A549 (cell line): ENCODE measurements around the gene CXorf66. TPM values are rescaled to one million over a fixed set of nuclear protein-coding genes. Genes with fewer than 3 reads are reported as not detected.

ENCODE experiments used
- ATAC-seq, 2 experiments: fragments of 200-7000 bp in 1 of 2; fragments of >200 bp in 1 of 2; cut with Nextera tagmentation in 1 of 2; cut with Tn5 transposase in 1 of 2; 3 replicates each; pipeline versions ENCODE4 v1.8.0 to v1.9.1; 2018 to 2020; ENCODE audit warnings: mild to moderate bottlenecking in 1 of 2, moderate library complexity in 1 of 2
- CTCF ChIA-PET: fragments of 300-600 bp; sonication (Branson Sonifier 250); formaldehyde crosslinking; extraction: SDS; loops from one replicate; lab custom pipeline; 2021; ENCODE audit warnings: antibody characterized with exemption, inconsistent platforms; lab: Yijun Ruan, JAX
- POLR2A ChIA-PET: fragments of 350-600 bp; formaldehyde crosslinking; extraction: SDS; loops from one replicate; lab custom pipeline; 2021; ENCODE audit warnings: antibody characterized with exemption, inconsistent platforms; lab: Yijun Ruan, JAX
- DNase-seq, 2 experiments: peaks; one replicate each; pipeline versions ENCODE4 v3.0.0 to v3.0.0-alpha.2; 2011 to 2016; ENCODE audit warnings: low read depth in 1 of 2, low spot score in 1 of 2
- FAIRE-seq: peaks from 2 replicates; lab custom pipeline; 2011; peaks lifted over from hg19 to GRCh38; lab: Jason Lieb, UNC
- H3K27ac ChIP-seq, 2 experiments: fragments of >200 bp; sonication (Bioruptor Twin); formaldehyde crosslinking; 3 replicates each; pipeline ENCODE4 v1.5.1; 2016 to 2017
- H3K4me1 ChIP-seq: fragments of >200 bp; sonication (Bioruptor Twin); formaldehyde crosslinking; 3 replicates; pipeline ENCODE4 v1.6.1; 2016
- H3K4me2 ChIP-seq: fragments of >200 bp; sonication (Bioruptor Twin); formaldehyde crosslinking; 3 replicates; pipeline ENCODE4 v1.6.1; 2016
- H3K4me3 ChIP-seq: fragments of >200 bp; sonication (Bioruptor Twin); formaldehyde crosslinking; 3 replicates; pipeline ENCODE4 v1.5.1; 2016
- H3K9me3 ChIP-seq: fragments of >200 bp; sonication (Bioruptor Twin); formaldehyde crosslinking; 3 replicates; pipeline ENCODE4 v1.6.1; 2016
- ATOH8 ChIP-seq: fragments of 250-450 bp; sonication (Bioruptor Pico); IDR thresholded peaks from 2 replicates; pipeline ENCODE4 v1.5.0; 2020; ENCODE audit warnings: low read depth, mild to moderate bottlenecking, moderate library complexity
- CBX2 ChIP-seq: fragments of 200-600 bp; sonication (generic); IDR thresholded peaks from 2 replicates; pipeline ENCODE4 v1.6.1; 2016; ENCODE audit warnings: low read depth, mild to moderate bottlenecking, borderline replicate concordance
- CEBPB ChIP-seq, 2 experiments: fragments of >200 bp in 1 of 2; sonication (Bioruptor Twin) in 1 of 2; formaldehyde crosslinking in 1 of 2; IDR thresholded peaks; 2 replicates each; pipeline ENCODE4 v1.6.1; 2012 to 2016
- CTCF ChIP-seq: fragments of >200 bp; sonication (Bioruptor Twin); formaldehyde crosslinking; IDR thresholded peaks from 3 replicates; pipeline ENCODE4 v1.5.1; 2016
- E2F6 ChIP-seq: IDR thresholded peaks from 2 replicates; pipeline ENCODE4 v1.6.1; 2012; ENCODE audit warnings: low read depth, borderline replicate concordance
- EHF ChIP-seq: fragments of 250-450 bp; sonication (Bioruptor Pico); IDR thresholded peaks from 2 replicates; pipeline ENCODE4 v1.5.0; 2020; ENCODE audit warnings: mild to moderate bottlenecking
- ELK1 ChIP-seq: fragments of 150-350 bp; IDR thresholded peaks from 2 replicates; pipeline ENCODE4 v1.6.1; 2014; ENCODE audit warnings: low read depth, mild to moderate bottlenecking, low read length
- FOXS1 ChIP-seq: fragments of 250-450 bp; sonication (Bioruptor Pico); IDR thresholded peaks from 2 replicates; pipeline ENCODE4 v1.5.0; 2020; ENCODE audit warnings: mild to moderate bottlenecking, moderate library complexity
- GATA3 ChIP-seq: IDR thresholded peaks from 2 replicates; pipeline ENCODE4 v1.6.1; 2012; ENCODE audit warnings: borderline replicate concordance
- HDAC2 ChIP-seq: fragments of 200-600 bp; sonication (generic); IDR thresholded peaks from 2 replicates; pipeline ENCODE4 v1.6.1; 2016
- HEYL ChIP-seq: fragments of 250-450 bp; sonication (Bioruptor Pico); IDR thresholded peaks from 2 replicates; pipeline ENCODE4 v1.8.0; 2021; ENCODE audit warnings: mild to moderate bottlenecking, moderate library complexity
- HOXA7 ChIP-seq: fragments of 250-450 bp; sonication (Bioruptor Pico); IDR thresholded peaks from 2 replicates; pipeline ENCODE4 v1.5.0; 2020; ENCODE audit warnings: mild to moderate bottlenecking, moderate library complexity
- HOXB13 ChIP-seq: fragments of 250-450 bp; sonication (Bioruptor Pico); IDR thresholded peaks from 2 replicates; pipeline ENCODE4 v1.5.0; 2020; ENCODE audit warnings: low read depth, mild to moderate bottlenecking, moderate library complexity
- HOXB5 ChIP-seq: fragments of 250-450 bp; sonication (Bioruptor Pico); IDR thresholded peaks from 2 replicates; pipeline ENCODE4 v1.5.0; 2020; ENCODE audit warnings: mild to moderate bottlenecking, moderate library complexity
- JUNB ChIP-seq: fragments of >200 bp; sonication (Bioruptor Twin); formaldehyde crosslinking; IDR thresholded peaks from 2 replicates; pipeline ENCODE4 v1.6.1; 2016
- KDM5A ChIP-seq: fragments of 200-600 bp; sonication (generic); IDR thresholded peaks from 2 replicates; pipeline ENCODE4 v1.6.1; 2016; ENCODE audit warnings: antibody characterized with exemption, mild to moderate bottlenecking
- MYC ChIP-seq: IDR thresholded peaks from 2 replicates; pipeline ENCODE4 v1.6.1; 2012; ENCODE audit warnings: mild to moderate bottlenecking, inconsistent platforms, low read length, improper control_type of control experiment, borderline replicate concordance
- NR3C1 ChIP-seq: fragments of >200 bp; sonication (Bioruptor Twin); formaldehyde crosslinking; IDR thresholded peaks from 3 replicates; pipeline ENCODE4 v1.6.1; 2017
- POLR2AphosphoS2 ChIP-seq: conservative IDR thresholded peaks from 2 replicates; pipeline ENCODE4 v1.6.1; 2012; ENCODE audit warnings: low read length, improper control_type of control experiment, inconsistent platforms
- RAD21 ChIP-seq, 2 experiments: fragments of >200 bp in 1 of 2; sonication (Bioruptor Twin) in 1 of 2; formaldehyde crosslinking in 1 of 2; IDR thresholded peaks in 1 of 2; conservative IDR thresholded peaks in 1 of 2; 2 replicates in 1 of 2; 3 replicates in 1 of 2; pipeline ENCODE4 v1.6.1; 2012 to 2018; ENCODE audit warnings: inconsistent platforms in 1 of 2
- RCOR1 ChIP-seq: fragments of 150-350 bp; IDR thresholded peaks from 2 replicates; pipeline ENCODE4 v1.6.1; 2014; ENCODE audit warnings: antibody characterized with exemption, low read length, low read depth
- SMC3 ChIP-seq: fragments of >200 bp; sonication (Bioruptor Twin); formaldehyde crosslinking; IDR thresholded peaks from 3 replicates; pipeline ENCODE4 v1.6.1; 2018; ENCODE audit warnings: inconsistent platforms
- SREBF2 ChIP-seq: fragments of 450-650 bp; IDR thresholded peaks from 2 replicates; pipeline ENCODE4 v1.6.1; 2014; ENCODE audit warnings: mild to moderate bottlenecking, moderate library complexity
- TFCP2L1 ChIP-seq: fragments of 250-450 bp; sonication (Bioruptor Pico); IDR thresholded peaks from 2 replicates; pipeline ENCODE4 v1.5.0; 2021; ENCODE audit warnings: mild to moderate bottlenecking
- ZFP36 ChIP-seq: fragments of 450-650 bp; IDR thresholded peaks from 2 replicates; pipeline ENCODE4 v1.6.1; 2014; ENCODE audit warnings: borderline replicate concordance; ENCODE audit not compliant: partially characterized antibody
- ZNF302 ChIP-seq: fragments of 250-450 bp; sonication (Bioruptor Pico); IDR thresholded peaks from 2 replicates; pipeline ENCODE4 v1.9.0; 2021; ENCODE audit warnings: inconsistent platforms, mild to moderate bottlenecking, moderate library complexity
- ZSCAN20 ChIP-seq: fragments of 250-450 bp; sonication (Bioruptor Pico); IDR thresholded peaks from 2 replicates; pipeline ENCODE4 v1.8.0; 2022; ENCODE audit warnings: mild to moderate bottlenecking, moderate library complexity
- WGBS: methylation state at CpG from one replicate; pipeline ENCODE4 v1.1.6; 2017; ENCODE audit errors: missing lambda C conversion rate; 5-methylcytosine and 5-hydroxymethylcytosine counted together
- polyA plus RNA-seq, 4 experiments: library from polyadenylated mRNA; depleted of rRNA in 3 of 4; stranded (reverse); fragments of >200 nt; fragmentation: RNase III in 1 of 4; extraction: RNeasy Plus Mini Kit Qiagen cat#74134 plus additional on column Dnase treatment in 1 of 4; gene quantifications; 2 replicates in 3 of 4; 3 replicates in 1 of 4; pipeline ENCODE4 v1.2.3, GENCODE V29; 2011 to 2017

Gene CXorf66
- polyA plus RNA-seq, 2 of the 4 experiments (the other 2 are of a cell fraction) = not detected

- no peak overlapping the region for H3K4me3 ChIP-seq
- H3K9me3 ChIP-seq = no peaks in the 10 kb centered on the region
- ChIA-PET CTCF (no interaction called here), POLR2A (no interaction called here)
- FAIRE-seq (no peak), ATAC-seq (no peak), DNase-seq (no peak)
- WGBS = 63% methylated on average over 3 of the region's 3 CpGs
- no peak overlapping the region for H3K27ac ChIP-seq
- no peaks in the 10 kb centered on the region for H3K4me1 ChIP-seq
- TF ChIP-seq HDAC2 (no peak), JUNB (no peak), CEBPB (IDR thresholded peaks at IDR 0.05) (no peak), GATA3 (no peak), TFCP2L1 (CRISPR knock-in tag) (no peak), CTCF (no peak), RAD21 (conservative IDR thresholded peaks at IDR 0.05 in 1 of 2, IDR thresholded peaks at IDR 0.05 in 1 of 2) (no peak), SMC3 (no peak), HOXB5 (no peak), ZSCAN20 (CRISPR knock-in tag) (no peak), ZNF302 (CRISPR knock-in tag) (no peak), POLR2AphosphoS2 (no peak), HEYL (no peak), NR3C1 (no peak), KDM5A (no peak), RCOR1 (no peak), HOXB13 (CRISPR knock-in tag) (no peak), E2F6 (no peak)
- H3K4me2 ChIP-seq = no peak overlapping the region
These were observed 2.4 kb upstream of the CXorf66 start for GRCh38 chrX:139967750-139968149.

- DNase-seq = peak; percentile 7 to 32
- FAIRE-seq = no peak
- no peak overlapping the region for H3K4me2 ChIP-seq
- no peaks in the 10 kb centered on the region for H3K4me1 ChIP-seq
- no peak overlapping the region for H3K4me3 ChIP-seq
- CTCF ChIA-PET = no interaction called here
- POLR2A ChIA-PET = no interaction called here
- no peaks in the 10 kb centered on the region for H3K9me3 ChIP-seq
- ATAC-seq = no peak
- 39% methylated on average over 4 of the region's 4 CpGs for WGBS
- no peak overlapping the region for H3K27ac ChIP-seq
- TF ChIP-seq MYC = no peak
- TF ChIP-seq SREBF2 = no peak
- TF ChIP-seq RAD21 (conservative IDR thresholded peaks at IDR 0.05 in 1 of 2, IDR thresholded peaks at IDR 0.05 in 1 of 2) = peak in 1 of 2 experiments; percentile 17; a peak in 1 of 5 replicates
- TF ChIP-seq ZFP36 = no peak
- no peak for TF ChIP-seq ELK1
- no peak for TF ChIP-seq ZSCAN20 (CRISPR knock-in tag)
- TF ChIP-seq SMC3 = 0 out of 3 replicates have a peak, but pooled peaks have one; percentile 7
- 0 out of 3 replicates have a peak, but pooled peaks have one; percentile 9 for TF ChIP-seq CTCF
- no peak for TF ChIP-seq CBX2
- TF ChIP-seq HOXA7 = no peak
- TF ChIP-seq FOXS1 (CRISPR knock-in tag) = no peak
- no peak for TF ChIP-seq ATOH8 (CRISPR knock-in tag)
- TF ChIP-seq EHF = no peak
These were observed 2.0 kb upstream of the CXorf66 start for GRCh38 chrX:139967300-139967699.
